H1 (cell line): ENCODE measurements around the gene ZNF367. TPM values are rescaled to one million over a fixed set of nuclear protein-coding genes. Genes with fewer than 3 reads are reported as not detected.

ENCODE experiments used
- CTCF ChIA-PET: fragments of 300-600 bp; sonication (Branson Sonifier 250); formaldehyde crosslinking; loops from one replicate; lab custom pipeline; 2021; ENCODE audit not compliant: partially characterized antibody; lab: Charles Lee
- POLR2A ChIA-PET: fragments of 300-600 bp; sonication (Branson Sonifier 250); formaldehyde crosslinking; loops from one replicate; lab custom pipeline; 2021; ENCODE audit warnings: inconsistent platforms; ENCODE audit not compliant: partially characterized antibody; lab: Charles Lee
- DNase-seq, 2 experiments: peaks; one replicate each; pipeline versions ENCODE4 v3.0.0 to v3.0.0-alpha.2; 2010 to 2022; ENCODE audit warnings: low spot score in 2 of 2, low read depth in 1 of 2, mixed read lengths in 1 of 2
- FAIRE-seq: peaks from 2 replicates; lab custom pipeline; 2011; peaks lifted over from hg19 to GRCh38; lab: Jason Lieb, UNC
- H2AFZ ChIP-seq: 2 replicates; pipeline ENCODE4 v1.8.1; 2012; ENCODE audit warnings: low read length, inconsistent platforms
- H2AK5ac ChIP-seq: 2 replicates; pipeline ENCODE4 v1.6.1; 2013; ENCODE audit warnings: low read depth, low read length
- H2BK120ac ChIP-seq: replicated peaks from 2 replicates; pipeline ENCODE3; 2013; ENCODE audit warnings: low read depth, low read length, inconsistent platforms
- H2BK12ac ChIP-seq: 2 replicates; pipeline ENCODE4 v1.6.1; 2013; ENCODE audit warnings: low read depth, low read length
- H2BK15ac ChIP-seq: 2 replicates; pipeline ENCODE4 v1.6.1; 2013; ENCODE audit warnings: low read length
- H2BK20ac ChIP-seq: 2 replicates; pipeline ENCODE4 v1.6.1; 2013; ENCODE audit warnings: low read length
- H2BK5ac ChIP-seq: 2 replicates; pipeline ENCODE4 v1.6.1; 2013; ENCODE audit warnings: low read depth, low read length
- H3K14ac ChIP-seq: 2 replicates; pipeline ENCODE4 v1.6.1; 2013; ENCODE audit warnings: inconsistent platforms; ENCODE audit not compliant: insufficient read length
- H3K18ac ChIP-seq: 2 replicates; pipeline ENCODE4 v1.6.1; 2013; ENCODE audit warnings: low read length; ENCODE audit errors: extremely low read depth
- H3K23ac ChIP-seq: 2 replicates; pipeline ENCODE4 v1.6.1; 2013; ENCODE audit warnings: inconsistent platforms; ENCODE audit not compliant: insufficient read length
- H3K23me2 ChIP-seq: 2 replicates; pipeline ENCODE4 v1.6.1; 2013; ENCODE audit warnings: low read depth, low read length
- H3K27ac ChIP-seq: 2 replicates; pipeline ENCODE4 v1.6.1; 2011; ENCODE audit warnings: low read depth, low read length, inconsistent platforms
- H3K27me3 ChIP-seq, 4 experiments: replicated peaks in 1 of 4; 1 replicate in 1 of 4; 2 replicates in 3 of 4; pipeline versions ENCODE4 v1.6.1 to v1.8.1; 2011 to 2013; ENCODE audit warnings: low read length in 3 of 4, mild to moderate bottlenecking in 3 of 4, inconsistent platforms in 2 of 4, mixed read lengths in 2 of 4, moderate library complexity in 1 of 4; ENCODE audit not compliant: control insufficient read depth in 3 of 4, insufficient read depth in 3 of 4; ENCODE audit errors: extremely low read depth in 1 of 4
- H3K36me3 ChIP-seq, 4 experiments: 2 replicates each; pipeline versions ENCODE4 v1.6.1 to v1.8.1; 2011 to 2013; ENCODE audit warnings: mild to moderate bottlenecking in 4 of 4, low read length in 3 of 4, moderate library complexity in 2 of 4, control low read depth in 1 of 4, inconsistent platforms in 1 of 4; ENCODE audit not compliant: insufficient read depth in 4 of 4, control insufficient read depth in 2 of 4
- H3K4ac ChIP-seq: replicated peaks from 2 replicates; pipeline ENCODE3; 2013; ENCODE audit warnings: low read length, low read depth, mixed read lengths, inconsistent platforms; ENCODE audit not compliant: insufficient read length
- H3K4me1 ChIP-seq, 4 experiments: replicated peaks in 1 of 4; 1 replicate in 1 of 4; 2 replicates in 3 of 4; pipeline versions ENCODE4 v1.6.1 to v1.8.1; 2011 to 2013; ENCODE audit warnings: low read length in 3 of 4, inconsistent platforms in 2 of 4, mixed read lengths in 1 of 4; ENCODE audit not compliant: insufficient read depth in 4 of 4, control insufficient read depth in 3 of 4
- H3K4me2 ChIP-seq, 2 experiments: 2 replicates each; pipeline versions ENCODE4 v1.6.1 to v1.8.1; 2011 to 2013; ENCODE audit warnings: low read depth in 2 of 2, low read length in 2 of 2, control low read depth in 1 of 2, inconsistent platforms in 1 of 2, mild to moderate bottlenecking in 1 of 2; ENCODE audit not compliant: insufficient read depth in 1 of 2
- H3K4me3 ChIP-seq, 4 experiments: fragments of 200-600, 300-600 bp in 1 of 4; sonication (generic), shearing (Covaris generic), sonication (Bioruptor Twin) in 1 of 4; 2 replicates each; pipeline versions ENCODE4 v1.5.1 to v1.8.1; 2011 to 2016; ENCODE audit warnings: low read length in 4 of 4, low read depth in 3 of 4, control low read depth in 2 of 4, inconsistent platforms in 2 of 4, mild to moderate bottlenecking in 2 of 4, mixed read lengths in 1 of 4, moderate library complexity in 1 of 4; ENCODE audit not compliant: insufficient read depth in 2 of 4; ENCODE audit errors: extremely low read depth in 1 of 4
- H3K56ac ChIP-seq: replicated peaks from 2 replicates; pipeline ENCODE3; 2013; ENCODE audit warnings: low read depth, mild to moderate bottlenecking, mixed read lengths, low read length, inconsistent platforms; ENCODE audit not compliant: insufficient read length
- H3K79me1 ChIP-seq: 2 replicates; pipeline ENCODE4 v1.6.1; 2013; ENCODE audit warnings: low read depth, low read length, control low read depth
- H3K79me2 ChIP-seq, 2 experiments: 2 replicates each; pipeline versions ENCODE4 v1.6.1 to v1.8.1; 2012 to 2013; ENCODE audit warnings: low read length in 2 of 2, mild to moderate bottlenecking in 2 of 2, inconsistent platforms in 1 of 2; ENCODE audit not compliant: insufficient read depth in 2 of 2, control insufficient read depth in 1 of 2
- H3K9ac ChIP-seq, 4 experiments: replicated peaks in 1 of 4; 1 replicate in 1 of 4; 2 replicates in 3 of 4; pipeline versions ENCODE4 v1.6.1 to v1.8.1; 2011 to 2013; ENCODE audit warnings: low read depth in 3 of 4, low read length in 3 of 4, control low read depth in 2 of 4, mild to moderate bottlenecking in 2 of 4, moderate library complexity in 2 of 4, inconsistent platforms in 1 of 4; ENCODE audit errors: extremely low read depth in 1 of 4
- H3K9me3 ChIP-seq, 2 experiments: 2 replicates each; pipeline versions ENCODE4 v1.6.1 to v1.8.1; 2012 to 2013; ENCODE audit warnings: mild to moderate bottlenecking in 2 of 2, moderate library complexity in 2 of 2, control low read depth in 1 of 2, inconsistent platforms in 1 of 2, low read depth in 1 of 2, low read length in 1 of 2, mixed read lengths in 1 of 2; ENCODE audit not compliant: insufficient read depth in 2 of 2
- H4K20me1 ChIP-seq, 2 experiments: replicated peaks in 1 of 2; 2 replicates each; pipeline versions ENCODE3 to v1.8.1; 2011 to 2013; ENCODE audit warnings: inconsistent platforms in 2 of 2, low read length in 2 of 2, mild to moderate bottlenecking in 1 of 2; ENCODE audit not compliant: insufficient read depth in 2 of 2, control insufficient read depth in 1 of 2
- H4K5ac ChIP-seq: 2 replicates; pipeline ENCODE4 v1.6.1; 2013; ENCODE audit warnings: low read length, low read depth, mixed read lengths, inconsistent platforms; ENCODE audit not compliant: insufficient read length
- H4K8ac ChIP-seq: 2 replicates; pipeline ENCODE4 v1.8.0; 2013; ENCODE audit warnings: mild to moderate bottlenecking, moderate library complexity, low read length, inconsistent platforms; ENCODE audit not compliant: insufficient read depth; ENCODE audit errors: extremely low read depth
- H4K91ac ChIP-seq: replicated peaks from 2 replicates; pipeline ENCODE3; 2013; ENCODE audit warnings: low read length, mixed read lengths, inconsistent platforms; ENCODE audit not compliant: insufficient read length
- EGR1 ChIP-seq: IDR thresholded peaks from 2 replicates; pipeline ENCODE4 v1.6.1; 2011; ENCODE audit warnings: low read depth, low read length, borderline replicate concordance
- PHF8 ChIP-seq: fragments of 200-600 bp; sonication (generic); conservative IDR thresholded peaks from 2 replicates; pipeline ENCODE4 v1.7.1; 2012; ENCODE audit warnings: low read depth, mild to moderate bottlenecking, inconsistent platforms, low read length, moderate library complexity
- TAF1 ChIP-seq: IDR thresholded peaks from 2 replicates; pipeline ENCODE4 v1.6.1; 2011; ENCODE audit warnings: mild to moderate bottlenecking, low read depth, low read length
- TAF7 ChIP-seq: optimal IDR thresholded peaks from 2 replicates; pipeline ENCODE3; 2011; ENCODE audit warnings: low read depth, mild to moderate bottlenecking, inconsistent platforms, low read length, moderate library complexity, borderline replicate concordance
- WGBS, 2 experiments: shearing (Covaris generic) in 1 of 2; methylation state at CpG; one replicate each; pipeline versions ENCODE4 v1.1.6 to v1.1.7; 2013 to 2015; ENCODE audit warnings: low lambda C conversion rate in 2 of 2, mixed read lengths in 2 of 2, inconsistent platforms in 1 of 2, low coverage in 1 of 2, missing lambda C conversion rate in 1 of 2; ENCODE audit not compliant: insufficient replicate concordance in 2 of 2, insufficient coverage in 1 of 2, insufficient read length in 1 of 2; ENCODE audit errors: extremely low coverage in 1 of 2, missing lambda C conversion rate in 1 of 2; 5-methylcytosine and 5-hydroxymethylcytosine counted together
- polyA plus RNA-seq, 7 experiments: library from polyadenylated mRNA; depleted of rRNA in 3 of 7; stranded (reverse) in 5 of 7; unstranded in 2 of 7; fragments of >200 nt in 5 of 7; fragments of 200-250 nt in 2 of 7; gene quantifications; 1 replicate in 5 of 7; 2 replicates in 1 of 7; 4 replicates in 1 of 7; pipeline versions ENCODE4 v1.2.1 to v1.2.3, GENCODE V29; 2011 to 2013; ENCODE audit warnings: missing spikeins in 2 of 7, mixed read lengths in 2 of 7
- total RNA-seq: library from RNA; stranded (reverse); fragmentation: NEBNext Ultra II Directional; extraction: Animal tissue kit (Norgen Biotek cat#: 25700); gene quantifications from 2 replicates; pipeline ENCODE4 v1.2.1, GENCODE V29; 2021
- TF ChIP-seq, protein P1 (sequence below), 3 experiments: IDR thresholded peaks; 1 replicate in 2 of 3; 2 replicates in 1 of 3; pipeline versions ENCODE4 v1.5.1 to v1.6.1; 2011; ENCODE audit warnings: low read length in 3 of 3, mild to moderate bottlenecking in 3 of 3, inconsistent platforms in 2 of 3, low read depth in 1 of 3, moderate library complexity in 1 of 3; ENCODE audit not compliant: insufficient read depth in 1 of 3; ENCODE audit errors: control extremely low read depth in 1 of 3

Gene ZNF367
- total and polyA plus RNA-seq, 2 of the 8 experiments (the other 6 are each of a cell fraction or from before 2014, with no cell fraction given), result 2.2 to 8.2 TPM

DNA sequence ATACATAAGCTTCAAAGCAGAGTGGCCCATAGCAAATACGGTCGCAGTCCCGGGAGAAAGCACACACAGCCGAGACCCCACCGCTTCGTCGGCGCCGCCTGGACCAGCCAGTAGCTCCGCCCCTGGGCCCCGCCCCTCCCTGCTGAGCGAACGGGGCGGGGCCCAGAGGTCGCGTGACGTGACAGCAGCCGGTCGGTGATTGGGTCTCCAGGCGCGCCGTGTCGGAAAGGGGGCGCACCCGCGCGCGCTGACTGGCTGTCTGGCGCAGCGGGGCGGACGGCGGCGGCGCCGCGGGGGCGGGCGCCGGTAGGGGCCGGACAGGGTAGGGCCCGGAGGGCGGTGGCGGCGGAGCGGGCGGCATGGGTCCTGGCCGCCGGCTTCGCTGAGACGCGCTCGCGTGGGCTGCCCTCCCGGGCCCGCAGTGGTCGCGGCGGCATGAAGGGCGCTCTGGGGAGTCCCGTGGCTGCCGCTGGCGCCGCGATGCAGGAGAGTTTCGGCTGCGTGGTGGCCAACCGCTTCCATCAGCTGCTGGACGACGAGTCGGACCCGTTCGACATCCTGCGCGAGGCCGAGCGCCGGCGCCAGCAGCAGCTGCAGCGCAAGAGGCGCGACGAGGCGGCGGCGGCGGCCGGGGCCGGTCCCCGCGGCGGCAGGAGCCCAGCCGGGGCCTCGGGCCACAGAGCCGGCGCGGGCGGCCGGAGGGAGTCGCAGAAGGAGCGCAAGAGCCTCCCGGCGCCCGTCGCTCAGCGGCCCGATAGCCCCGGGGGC is 31.9 kb upstream of the ZNF367 start, which contains the start of gene HABP4:
HABP4 (plus strand) TSS at position 325 of the 768 bp plus-strand sequence; CDS start at position 436, 111 bp downstream.
- no peak within 1 kb of the TSS for H2AK5ac ChIP-seq
- no peak within 1 kb of the TSS for H3K23ac ChIP-seq
- peak within 1 kb of the TSS; percentile 8 to 87 (median 52); a peak in 6 of 7 replicates for H3K9ac ChIP-seq
- DNase-seq (peak; percentile 62 to 94), FAIRE-seq (no peak)
- peak within 1 kb of the TSS; percentile 99 for H4K8ac ChIP-seq
- H3K4ac ChIP-seq, result no peak within 1 kb of the TSS
- peak within 1 kb of the TSS; percentile 92 to 100 for H3K4me2 ChIP-seq
- H3K56ac ChIP-seq, result peak within 1 kb of the TSS; percentile 2
- H3K9me3 ChIP-seq, result no peaks in the 10 kb centered on the region
- no peak within 1 kb of the TSS for H2BK5ac ChIP-seq
- POLR2A ChIA-PET, result interaction anchor here (1.0 to 1.2 kb wide), 3 partner anchors 8 to 33 kb away, joined by 3 to 6 read pairs (median 3); no protein-coding TSS in a partner anchor
- no peak within 1 kb of the TSS for H3K14ac ChIP-seq
- H4K91ac ChIP-seq, result peak within 1 kb of the TSS; percentile 71
- H2BK120ac ChIP-seq, result no peak within 1 kb of the TSS
- H3K4me3 ChIP-seq, result peak within 1 kb of the TSS; percentile 55 to 72 (median 62)
- peaks cover 0 to 13% (median 5%) of the 10 kb centered on the region in 4 experiments; a peak in 4 of 7 replicates for H3K27me3 ChIP-seq
- H3K36me3 ChIP-seq, result no peaks in the 10 kb centered on the region
- 2% methylated on average over 58 of the region's 108 CpGs; no CpG with 5 or more reads in 1 of the 2 experiments for WGBS, 2 experiments
- peak within 1 kb of the TSS; percentile 94 for H2AFZ ChIP-seq
- H3K79me1 ChIP-seq, result no peaks in the 10 kb centered on the region; the same call in 1 of the 2 replicates
- H4K20me1 ChIP-seq, result peaks cover 3% of the 10 kb centered on the region in 2 experiments
- H3K18ac ChIP-seq, result no peak within 1 kb of the TSS; the same call in 1 of the 2 replicates
- peak within 1 kb of the TSS; percentile 90; the same call in 1 of the 2 replicates for H2BK15ac ChIP-seq
- CTCF ChIA-PET, result interaction anchor here (0.6 to 1.8 kb wide), 14 partner anchors 10 to 993 kb away, joined by 3 to 7 read pairs (median 4); no protein-coding TSS in a partner anchor
- H3K79me2 ChIP-seq, result peaks cover 0 to 6% of the 10 kb centered on the region in 2 experiments; a peak in 1 of 4 replicates
- H2BK12ac ChIP-seq, result peak within 1 kb of the TSS; percentile 12; the same call in 1 of the 2 replicates
- peaks cover 0 to 7% (median 4%) of the 10 kb centered on the region in 4 experiments; a peak in 4 of 7 replicates for H3K4me1 ChIP-seq
- H3K27ac ChIP-seq, result no peak within 1 kb of the TSS
- peak within 1 kb of the TSS; percentile 65 for H4K5ac ChIP-seq
- H3K23me2 ChIP-seq, result peaks cover 10% of the 10 kb centered on the region
- H2BK20ac ChIP-seq, result no peak within 1 kb of the TSS
- TF ChIP-seq TAF1 (peak; percentile 48), TAF7 (no peak), EGR1 (peak; percentile 90), PHF8 (peak; percentile 62; the same call in 1 of the 2 replicates)
- TF ChIP-seq, protein P1, sequence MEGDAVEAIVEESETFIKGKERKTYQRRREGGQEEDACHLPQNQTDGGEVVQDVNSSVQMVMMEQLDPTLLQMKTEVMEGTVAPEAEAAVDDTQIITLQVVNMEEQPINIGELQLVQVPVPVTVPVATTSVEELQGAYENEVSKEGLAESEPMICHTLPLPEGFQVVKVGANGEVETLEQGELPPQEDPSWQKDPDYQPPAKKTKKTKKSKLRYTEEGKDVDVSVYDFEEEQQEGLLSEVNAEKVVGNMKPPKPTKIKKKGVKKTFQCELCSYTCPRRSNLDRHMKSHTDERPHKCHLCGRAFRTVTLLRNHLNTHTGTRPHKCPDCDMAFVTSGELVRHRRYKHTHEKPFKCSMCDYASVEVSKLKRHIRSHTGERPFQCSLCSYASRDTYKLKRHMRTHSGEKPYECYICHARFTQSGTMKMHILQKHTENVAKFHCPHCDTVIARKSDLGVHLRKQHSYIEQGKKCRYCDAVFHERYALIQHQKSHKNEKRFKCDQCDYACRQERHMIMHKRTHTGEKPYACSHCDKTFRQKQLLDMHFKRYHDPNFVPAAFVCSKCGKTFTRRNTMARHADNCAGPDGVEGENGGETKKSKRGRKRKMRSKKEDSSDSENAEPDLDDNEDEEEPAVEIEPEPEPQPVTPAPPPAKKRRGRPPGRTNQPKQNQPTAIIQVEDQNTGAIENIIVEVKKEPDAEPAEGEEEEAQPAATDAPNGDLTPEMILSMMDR (IDR thresholded peaks at IDR 0.05; ENCODE audit: control extremely low read depth in 1 of 3, insufficient read depth in 1 of 3, low read depth in 1 of 3, low read length in 3 of 3), result no peak
